Activated T-helper 2 cell treated with anti-CD3 and anti-CD28 coated beads, Interferon-gamma antibody, Interleukin-2, Interleukin-4, amounts not matched to agents 10 μg/mL and 5 μg/mL and 100 μg/mL, durations not matched to agents 14 hours and 24 hours and 36 hours (primary cell): Measurements from ENCODE around the gene SLIT3. TPM values are rescaled to one million over a fixed set of nuclear protein-coding genes. Genes with fewer than 3 reads are reported as not detected.

Experiments
- DNase-seq: peaks from one replicate; pipeline ENCODE4 v3.0.0; 2021; ENCODE audit warnings: low spot score
- H3K27ac Mint-ChIP-seq: one replicate; pipeline ENCODE4 v1.8.0; 2021; ENCODE audit warnings: mixed read lengths
- H3K27me3 Mint-ChIP-seq: one replicate; pipeline ENCODE4 v1.8.0; 2021; ENCODE audit warnings: low read depth, mixed read lengths
- H3K36me3 Mint-ChIP-seq: one replicate; pipeline ENCODE4 v1.8.0; 2021; ENCODE audit warnings: low read depth, mixed read lengths
- H3K4me1 Mint-ChIP-seq: one replicate; pipeline ENCODE4 v1.8.0; 2021; ENCODE audit warnings: low read depth, mixed read lengths
- H3K4me3 Mint-ChIP-seq: one replicate; pipeline ENCODE4 v1.8.0; 2021; ENCODE audit warnings: low read depth, mild to moderate bottlenecking, moderate library complexity, mixed read lengths
- H3K9me3 Mint-ChIP-seq: one replicate; pipeline ENCODE4 v1.8.0; 2021; ENCODE audit warnings: mixed read lengths
- intact Hi-C: fragments of 100-400 bp; cut with micrococcal nuclease; formaldehyde crosslinking; loops from one replicate; pipeline ENCODE4 v1.15.1; 2023
- total RNA-seq: library from RNA; stranded (reverse); gene quantifications from 2 replicates; pipeline ENCODE4 v1.2.3, GENCODE V29; 2022

Gene SLIT3
- total RNA-seq, 1 donor from 2014 or later = 9.5 TPM

DNA sequence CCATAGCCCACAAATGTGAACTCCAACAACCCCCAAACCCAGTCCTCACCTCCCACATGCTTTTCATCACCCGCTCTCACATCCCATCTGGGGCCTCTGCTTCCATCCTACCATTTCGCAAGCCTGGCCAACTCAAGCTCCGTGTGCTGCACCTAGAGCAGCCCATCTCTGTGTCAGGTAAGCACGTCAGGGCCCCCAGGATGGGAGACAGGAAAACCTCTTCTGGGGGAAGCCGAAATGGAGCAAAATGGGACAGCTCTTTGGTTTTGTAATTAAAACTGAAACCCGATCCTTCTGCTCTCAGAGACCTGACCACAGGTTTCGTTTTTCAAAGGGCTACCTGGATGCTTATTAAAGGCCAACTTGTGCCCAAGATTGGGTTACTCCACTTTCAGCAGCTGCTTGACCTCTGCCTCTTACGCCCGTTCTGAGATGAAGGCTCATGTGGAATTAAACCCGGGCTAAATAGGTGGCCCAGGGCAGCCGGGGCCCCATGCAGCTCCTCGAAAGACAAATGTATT is 287.7 kb downstream of the SLIT3 start:
- H3K27ac Mint-ChIP-seq = no peak overlapping the region
- H3K4me3 Mint-ChIP-seq = no peak overlapping the region
- H3K36me3 Mint-ChIP-seq = no peaks in the 10 kb centered on the region
- no peaks in the 10 kb centered on the region for H3K9me3 Mint-ChIP-seq
- peaks cover 15% of the 10 kb centered on the region for H3K27me3 Mint-ChIP-seq
- intact Hi-C loops = no loop called here
- no peak for DNase-seq
- H3K4me1 Mint-ChIP-seq = no peaks in the 10 kb centered on the region

DNA sequence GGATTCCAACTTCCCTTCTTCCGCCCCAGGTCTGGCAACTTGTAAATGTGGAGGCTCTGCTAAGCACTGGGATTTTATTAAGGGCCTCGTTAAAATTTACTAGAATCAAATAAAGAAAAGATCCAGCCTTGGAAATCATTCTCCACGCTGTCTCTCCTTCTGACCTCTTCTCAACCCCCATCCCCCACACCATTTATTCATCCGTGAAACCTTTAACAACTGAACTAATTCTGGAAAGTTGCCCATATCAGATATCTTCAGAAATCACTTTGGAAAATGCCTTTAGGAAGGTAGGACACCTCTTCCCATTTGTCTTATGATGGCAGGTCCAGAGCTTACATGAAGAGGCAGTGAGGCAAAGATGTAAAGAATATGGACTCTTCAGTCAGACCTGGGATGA is 288.5 kb downstream of the SLIT3 start:
- intact Hi-C loops = no loop called here
- Mint-ChIP-seq H3K36me3 (no peaks in the 10 kb centered on the region), H3K27me3 (peaks cover 14% of the 10 kb centered on the region), H3K9me3 (no peaks in the 10 kb centered on the region), H3K27ac (no peak overlapping the region), H3K4me1 (no peaks in the 10 kb centered on the region), H3K4me3 (no peak overlapping the region)
- DNase-seq = no peak

DNA sequence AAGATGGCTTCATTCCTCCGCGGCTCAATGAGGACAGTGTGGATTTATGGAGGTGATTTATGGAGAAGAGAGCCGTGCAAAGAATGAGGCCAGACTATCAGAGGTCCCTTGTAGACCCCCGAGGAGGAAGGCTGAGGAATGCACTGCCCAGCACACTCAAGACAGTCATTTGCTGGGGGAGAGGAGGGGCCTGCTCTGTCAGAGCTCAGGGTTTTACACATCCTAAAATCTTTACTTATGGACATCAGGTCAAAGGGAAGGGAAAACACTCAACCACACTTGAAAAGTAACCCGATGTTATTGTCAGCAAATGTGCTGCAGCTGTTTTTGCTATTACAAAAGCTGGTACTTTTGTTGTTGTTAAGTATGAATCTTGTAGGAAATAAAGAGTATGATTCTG is 289.5 kb downstream of the SLIT3 start:
- intact Hi-C loops = no loop called here
- Mint-ChIP-seq H3K9me3 (no peaks in the 10 kb centered on the region), H3K36me3 (no peaks in the 10 kb centered on the region), H3K27ac (no peak overlapping the region), H3K4me1 (no peaks in the 10 kb centered on the region), H3K4me3 (no peak overlapping the region), H3K27me3 (peaks cover 10% of the 10 kb centered on the region)
- DNase-seq = no peak

DNA sequence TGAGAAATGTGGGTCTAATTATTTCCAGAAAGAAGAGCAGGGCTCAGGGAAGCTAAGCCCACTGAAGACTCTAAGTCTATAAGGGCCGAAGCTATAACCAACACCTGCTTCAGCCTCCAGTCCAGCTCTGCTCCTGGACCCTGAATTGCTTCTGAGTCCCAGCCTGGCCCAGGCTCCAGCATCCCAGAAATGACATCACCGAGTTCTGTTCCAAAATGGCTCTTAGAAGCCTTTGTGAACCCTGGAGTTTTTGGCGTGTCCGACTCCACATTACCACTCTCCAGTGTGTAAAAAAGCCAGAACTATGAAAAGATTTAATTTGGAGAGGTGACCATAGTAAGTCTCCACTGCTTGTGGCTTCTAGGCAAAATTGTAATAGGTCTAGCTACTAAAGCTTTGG is 289.9 kb downstream of the SLIT3 start:
- Mint-ChIP-seq H3K9me3 (no peaks in the 10 kb centered on the region), H3K4me3 (no peak overlapping the region), H3K27ac (no peak overlapping the region), H3K36me3 (no peaks in the 10 kb centered on the region), H3K27me3 (peaks cover 10% of the 10 kb centered on the region), H3K4me1 (no peaks in the 10 kb centered on the region)
- intact Hi-C loops = no loop called here
- no peak for DNase-seq

DNA sequence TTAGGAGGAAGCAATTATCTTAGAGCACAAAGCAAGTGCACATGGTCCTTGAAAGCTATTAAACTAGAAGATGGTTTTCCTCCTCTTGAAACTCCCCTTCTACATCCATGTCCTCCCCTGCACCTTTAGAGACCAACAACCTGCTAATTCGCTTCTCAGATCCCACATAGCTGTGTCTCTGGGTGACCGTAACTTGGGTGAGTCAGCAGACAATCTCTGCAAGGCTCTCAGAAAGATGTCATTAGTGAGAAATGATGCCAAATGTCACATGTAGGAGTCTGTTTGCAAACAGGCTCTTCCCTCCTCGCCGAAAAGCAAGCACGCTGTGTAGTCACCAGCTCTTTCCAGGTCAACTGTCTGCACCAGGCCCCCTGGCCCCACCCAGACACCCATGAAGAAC is 291.8 kb downstream of the SLIT3 start:
- Mint-ChIP-seq H3K4me3 (no peak overlapping the region), H3K27ac (no peak overlapping the region), H3K36me3 (no peaks in the 10 kb centered on the region), H3K9me3 (no peaks in the 10 kb centered on the region), H3K4me1 (no peaks in the 10 kb centered on the region), H3K27me3 (peaks cover 7% of the 10 kb centered on the region)
- DNase-seq = no peak
- intact Hi-C loops = no loop called here

DNA sequence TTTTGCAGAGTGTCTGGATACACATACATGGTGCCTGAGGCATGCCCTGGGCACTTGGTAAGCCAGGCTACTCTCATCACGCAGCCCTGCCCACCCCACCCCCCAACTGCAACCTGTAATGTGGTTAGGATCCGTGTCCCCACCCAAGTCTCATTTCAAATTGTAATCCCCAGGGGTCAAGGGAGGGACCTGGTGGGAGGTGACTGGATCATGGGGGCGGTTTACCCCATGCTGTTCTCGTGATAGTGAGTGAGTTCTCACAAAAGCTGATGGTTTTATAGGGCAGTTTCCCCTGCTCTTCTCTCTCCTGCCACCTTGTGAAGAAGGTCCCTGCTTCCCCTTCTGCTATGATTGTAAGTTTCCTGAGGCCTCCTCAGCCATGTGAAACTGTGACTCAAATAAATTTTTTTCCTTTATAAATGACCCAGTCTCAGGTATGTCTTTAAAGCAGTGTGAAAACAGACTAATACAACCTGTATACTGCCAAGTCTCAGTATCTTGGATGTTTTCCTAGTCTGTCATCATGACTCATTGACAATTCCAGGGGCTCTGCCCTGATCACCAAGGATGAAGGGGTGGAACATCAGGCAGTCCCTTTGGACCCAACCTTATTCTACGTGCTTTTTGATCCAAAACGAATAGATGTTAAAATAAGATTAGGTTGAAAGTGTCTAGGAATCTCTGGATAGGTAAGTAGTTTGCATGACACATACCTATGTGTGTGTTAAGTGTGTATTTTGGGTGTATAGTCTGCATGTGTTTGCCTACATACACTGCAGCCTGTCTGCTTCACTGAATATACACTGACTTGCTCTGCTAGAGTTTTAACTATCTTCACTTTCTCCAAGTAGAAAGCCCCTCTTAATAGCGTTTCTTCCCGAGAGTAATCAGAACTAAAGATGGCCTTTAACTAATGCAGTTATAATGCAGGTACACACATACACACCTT is 293.8 kb downstream of the SLIT3 start:
- Mint-ChIP-seq H3K4me1 (no peaks in the 10 kb centered on the region), H3K27ac (no peak overlapping the region), H3K4me3 (no peak overlapping the region), H3K27me3 (peaks cover 9% of the 10 kb centered on the region), H3K9me3 (no peaks in the 10 kb centered on the region), H3K36me3 (no peaks in the 10 kb centered on the region)
- DNase-seq = no peak
- intact Hi-C loops = no loop called here

DNA sequence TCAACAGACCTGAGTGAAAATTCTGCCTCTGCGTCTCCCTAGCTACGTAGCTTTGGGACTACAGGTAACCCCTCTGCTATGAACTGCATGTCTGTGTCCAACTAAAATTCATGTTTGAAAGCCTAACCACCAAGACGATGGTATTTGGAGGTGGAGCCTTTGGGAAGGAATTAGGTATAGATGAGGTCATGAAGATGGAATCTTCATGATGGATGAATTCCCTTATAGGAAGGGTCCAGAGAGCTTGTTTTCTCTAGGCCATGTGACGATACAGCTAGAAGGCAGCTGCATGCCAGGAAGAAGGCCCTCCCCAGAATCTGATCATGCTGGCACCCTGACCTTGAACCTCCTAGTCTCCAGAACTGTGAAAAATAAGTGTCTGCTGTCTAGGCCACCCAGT is 296.4 kb downstream of the SLIT3 start:
- no peaks in the 10 kb centered on the region for H3K36me3 Mint-ChIP-seq
- H3K27me3 Mint-ChIP-seq = peaks cover 8% of the 10 kb centered on the region
- H3K4me3 Mint-ChIP-seq = no peak overlapping the region
- DNase-seq = no peak
- no peak overlapping the region for H3K27ac Mint-ChIP-seq
- H3K9me3 Mint-ChIP-seq = no peaks in the 10 kb centered on the region
- intact Hi-C loops = no loop called here
- H3K4me1 Mint-ChIP-seq = no peaks in the 10 kb centered on the region

DNA sequence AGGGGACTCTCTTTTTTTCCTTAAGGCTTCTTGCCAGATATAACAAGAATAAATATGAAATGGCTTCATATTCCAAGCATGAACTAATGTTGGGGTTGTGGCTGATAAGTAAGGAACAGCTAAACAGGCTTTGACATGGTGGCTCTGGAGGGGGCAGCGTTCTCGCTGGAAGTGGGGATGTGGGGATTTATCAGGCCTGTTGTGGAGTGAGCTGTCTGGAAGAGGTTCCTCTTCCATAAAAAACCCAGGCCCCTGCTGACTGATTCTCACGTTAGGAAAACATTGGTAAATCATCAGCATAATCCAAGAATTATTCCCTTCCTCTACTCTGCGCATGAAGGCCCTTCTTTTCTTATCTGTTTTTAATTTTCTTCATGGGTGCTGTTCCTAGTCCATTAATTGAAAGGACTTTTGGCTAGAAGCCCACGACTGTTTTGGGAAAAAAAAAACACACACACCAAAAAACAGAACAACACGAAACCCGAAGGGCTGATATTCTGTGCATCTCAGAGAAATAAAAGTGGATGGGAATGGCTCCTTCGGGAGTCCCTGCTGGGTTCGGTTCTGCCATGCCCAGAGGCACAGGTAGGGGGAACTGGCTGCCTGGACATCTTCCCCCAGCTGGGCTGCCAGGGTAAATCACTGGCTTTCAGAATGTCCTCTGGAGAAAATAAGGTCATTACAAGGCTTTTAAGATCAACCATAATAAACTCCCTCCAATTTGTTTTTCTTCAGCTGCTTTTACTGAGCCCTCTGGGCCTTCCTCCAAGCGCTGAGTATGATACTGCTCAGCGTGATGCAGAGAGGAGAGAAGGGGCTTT is 297.0 kb downstream of the SLIT3 start:
- no peaks in the 10 kb centered on the region for H3K4me1 Mint-ChIP-seq
- H3K27ac Mint-ChIP-seq = no peak overlapping the region
- H3K4me3 Mint-ChIP-seq = no peak overlapping the region
- intact Hi-C loops = no loop called here
- H3K27me3 Mint-ChIP-seq = peaks cover 4% of the 10 kb centered on the region
- H3K36me3 Mint-ChIP-seq = no peaks in the 10 kb centered on the region
- DNase-seq = no peak
- H3K9me3 Mint-ChIP-seq = no peaks in the 10 kb centered on the region

DNA sequence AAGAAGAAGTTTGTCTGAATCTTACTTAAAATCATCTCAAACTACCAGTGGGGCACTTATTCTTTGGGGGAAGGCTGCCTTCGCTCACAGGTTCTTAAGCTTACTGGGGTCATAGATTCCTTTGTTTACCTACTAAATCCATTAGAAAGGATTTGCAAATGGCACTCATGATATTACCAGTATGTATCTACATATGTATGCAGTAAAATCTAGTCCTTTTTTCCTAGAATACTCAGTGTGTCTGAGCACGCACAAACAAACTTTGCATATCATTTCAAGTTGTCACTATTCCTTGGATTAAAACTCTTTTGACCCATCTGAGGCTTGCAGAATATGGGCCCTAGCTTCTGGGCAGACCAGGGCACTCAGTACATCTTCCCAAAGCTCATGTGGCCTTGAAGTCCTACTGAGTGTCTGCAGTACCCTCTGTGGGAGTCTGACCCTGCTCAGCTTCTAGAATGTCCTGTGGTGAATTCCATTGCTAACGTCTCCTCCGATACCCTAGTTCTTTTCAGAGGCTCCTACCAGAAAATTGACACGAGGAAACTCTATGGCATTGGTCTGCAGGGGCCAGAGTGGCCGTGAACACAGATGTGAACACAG is 297.9 kb downstream of the SLIT3 start:
- H3K4me1 Mint-ChIP-seq = no peaks in the 10 kb centered on the region
- no peaks in the 10 kb centered on the region for H3K9me3 Mint-ChIP-seq
- DNase-seq = no peak
- H3K27me3 Mint-ChIP-seq = peaks cover 4% of the 10 kb centered on the region
- no peak overlapping the region for H3K27ac Mint-ChIP-seq
- intact Hi-C loops = no loop called here
- H3K4me3 Mint-ChIP-seq = no peak overlapping the region
- no peaks in the 10 kb centered on the region for H3K36me3 Mint-ChIP-seq

DNA sequence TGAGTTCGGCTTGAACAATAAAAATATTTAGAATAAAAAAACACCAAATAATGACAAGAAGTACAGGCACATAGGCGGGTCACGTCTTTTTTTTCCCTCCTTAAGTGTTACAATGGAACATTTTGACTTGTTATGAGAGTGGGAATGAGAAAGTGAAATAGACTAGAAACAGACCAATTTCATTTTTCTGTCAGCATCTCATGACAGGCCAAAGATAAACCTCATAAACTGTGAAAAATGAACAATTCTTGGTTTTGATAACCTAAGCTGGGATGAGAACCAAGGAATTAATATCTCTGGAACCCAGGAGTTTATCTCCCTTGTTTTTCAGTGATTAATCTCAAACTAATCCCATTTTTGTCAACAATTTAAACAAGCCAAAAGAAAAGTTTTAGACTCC is 299.5 kb downstream of the SLIT3 start:
- DNase-seq = no peak
- intact Hi-C loops = no loop called here
- H3K9me3 Mint-ChIP-seq = no peaks in the 10 kb centered on the region
- no peaks in the 10 kb centered on the region for H3K4me1 Mint-ChIP-seq
- H3K4me3 Mint-ChIP-seq = no peak overlapping the region
- H3K27me3 Mint-ChIP-seq = peaks cover 4% of the 10 kb centered on the region
- H3K27ac Mint-ChIP-seq = no peak overlapping the region
- no peaks in the 10 kb centered on the region for H3K36me3 Mint-ChIP-seq

DNA sequence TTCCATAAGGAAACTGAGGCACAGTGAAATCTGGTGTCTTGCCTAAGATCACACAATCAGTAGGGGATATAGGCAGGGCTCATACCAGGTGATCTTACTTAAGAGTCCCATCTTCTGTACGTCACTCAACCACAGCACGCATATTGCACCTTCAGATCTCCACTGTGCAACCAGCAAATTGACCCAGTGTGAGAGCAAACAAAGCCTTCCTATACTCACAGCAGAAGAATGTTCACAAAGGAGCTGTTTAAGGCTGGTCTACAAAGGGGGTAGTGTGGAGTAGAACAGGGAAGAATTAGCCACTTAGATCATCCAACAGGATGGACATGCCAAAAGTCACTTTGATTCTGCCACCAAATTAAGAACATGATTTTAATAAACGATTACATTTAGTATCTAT is 305.9 kb downstream of the SLIT3 start:
- H3K4me1 Mint-ChIP-seq = no peaks in the 10 kb centered on the region
- no peak for DNase-seq
- no peak overlapping the region for H3K27ac Mint-ChIP-seq
- H3K9me3 Mint-ChIP-seq = no peaks in the 10 kb centered on the region
- H3K27me3 Mint-ChIP-seq = no peaks in the 10 kb centered on the region
- H3K4me3 Mint-ChIP-seq = no peak overlapping the region
- H3K36me3 Mint-ChIP-seq = no peaks in the 10 kb centered on the region
- intact Hi-C loops = no loop called here

DNA sequence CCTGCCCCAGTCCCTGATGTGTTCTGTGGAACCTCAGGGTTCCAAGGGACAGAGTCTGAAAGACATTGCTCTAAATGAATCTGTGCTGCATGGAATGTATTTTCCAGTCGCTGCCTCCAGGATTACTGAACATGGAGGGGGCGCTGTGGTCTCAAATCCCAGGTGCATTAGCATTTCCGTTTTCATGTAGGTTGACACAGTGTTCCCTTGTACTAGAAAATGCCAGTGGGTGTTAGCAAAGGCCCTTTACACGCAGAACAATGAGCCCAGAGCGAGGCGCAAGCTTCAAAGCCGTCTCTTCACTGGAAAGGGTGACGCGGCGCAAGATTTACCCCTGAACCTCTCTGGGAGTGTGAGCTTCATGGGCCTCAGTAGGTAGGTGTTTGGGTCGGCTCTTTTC is 308.3 kb downstream of the SLIT3 start:
- no peaks in the 10 kb centered on the region for H3K36me3 Mint-ChIP-seq
- peaks cover 6% of the 10 kb centered on the region for H3K27me3 Mint-ChIP-seq
- H3K4me3 Mint-ChIP-seq = no peak overlapping the region
- intact Hi-C loops = no loop called here
- H3K27ac Mint-ChIP-seq = no peak overlapping the region
- peaks cover under 1% of the 10 kb centered on the region for H3K4me1 Mint-ChIP-seq
- DNase-seq = no peak
- no peaks in the 10 kb centered on the region for H3K9me3 Mint-ChIP-seq

DNA sequence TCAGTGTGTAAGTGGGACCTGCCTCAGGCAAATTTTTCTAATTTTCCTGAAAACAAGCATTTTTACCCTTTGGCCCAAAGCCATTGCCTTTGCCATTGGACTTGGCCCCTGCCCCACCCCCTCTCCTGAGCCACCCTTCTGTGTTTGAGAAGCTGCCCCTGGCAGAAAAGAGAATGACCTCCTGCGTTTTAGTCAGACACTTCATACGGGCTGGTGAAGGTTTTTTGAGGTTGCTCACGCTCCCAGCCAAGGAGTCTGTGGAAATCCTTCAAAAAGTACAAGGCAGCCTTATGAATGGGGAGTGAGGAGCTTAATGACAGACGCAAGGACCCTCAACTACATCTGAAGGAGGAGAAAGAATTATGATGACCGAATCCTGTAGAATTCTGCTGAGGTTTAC is 308.9 kb downstream of the SLIT3 start:
- peaks cover 3% of the 10 kb centered on the region for H3K4me1 Mint-ChIP-seq
- H3K27me3 Mint-ChIP-seq = peaks cover 6% of the 10 kb centered on the region
- H3K9me3 Mint-ChIP-seq = no peaks in the 10 kb centered on the region
- DNase-seq = no peak
- H3K36me3 Mint-ChIP-seq = no peaks in the 10 kb centered on the region
- H3K27ac Mint-ChIP-seq = no peak overlapping the region
- intact Hi-C loops = no loop called here
- H3K4me3 Mint-ChIP-seq = no peak overlapping the region
